ENCODE data around the gene EDAR.

The EDAR gene

DNA sequence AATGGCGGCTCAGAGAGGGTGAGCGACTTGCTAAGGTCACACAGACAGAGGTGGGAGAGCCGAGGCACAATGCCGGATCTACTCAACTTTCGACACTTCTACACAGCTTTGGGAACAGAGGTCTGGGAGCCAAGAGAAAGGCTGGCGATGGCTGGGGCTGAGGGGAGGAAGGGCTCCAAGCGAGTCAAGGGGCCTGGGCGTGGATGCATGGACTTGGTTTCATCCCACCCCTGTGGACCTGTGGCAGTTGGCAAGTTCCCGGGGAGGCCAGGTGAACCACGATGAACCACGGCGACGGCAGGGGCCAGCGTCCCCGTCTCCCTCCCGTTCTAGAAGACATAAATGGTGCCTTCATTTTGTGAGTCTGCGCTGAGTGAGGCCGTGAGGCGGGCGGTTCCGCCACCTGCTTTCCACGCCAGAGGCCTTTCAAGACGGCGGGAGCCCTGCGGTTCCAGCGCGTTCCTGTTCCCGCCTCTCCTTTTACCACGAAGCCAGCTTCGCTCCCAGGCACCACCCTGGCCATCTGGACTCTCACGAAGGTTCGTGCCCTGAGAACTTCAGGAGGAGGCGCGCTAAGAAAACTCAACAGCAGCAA lies 46.7 kb downstream of the EDAR start:
- DNase-seq (ENCODE audit: low read depth in 2 of 2, low spot score in 1 of 2): no peak

- no peak for DNase-seq (ENCODE audit: low read depth in 2 of 2, low spot score in 1 of 2)
Observed at GRCh38 chr2:108941767-108942166, 47.3 kb downstream of the EDAR start.

GRCh38 chr2:108941161-108941665 lies 47.8 kb downstream of the EDAR start:
- no peak for DNase-seq (ENCODE audit: low read depth in 2 of 2, low spot score in 1 of 2)

GRCh38 chr2:108940156-108940555 lies 48.9 kb downstream of the EDAR start:
- no peak for DNase-seq (ENCODE audit: low read depth in 2 of 2, low spot score in 1 of 2)

DNA sequence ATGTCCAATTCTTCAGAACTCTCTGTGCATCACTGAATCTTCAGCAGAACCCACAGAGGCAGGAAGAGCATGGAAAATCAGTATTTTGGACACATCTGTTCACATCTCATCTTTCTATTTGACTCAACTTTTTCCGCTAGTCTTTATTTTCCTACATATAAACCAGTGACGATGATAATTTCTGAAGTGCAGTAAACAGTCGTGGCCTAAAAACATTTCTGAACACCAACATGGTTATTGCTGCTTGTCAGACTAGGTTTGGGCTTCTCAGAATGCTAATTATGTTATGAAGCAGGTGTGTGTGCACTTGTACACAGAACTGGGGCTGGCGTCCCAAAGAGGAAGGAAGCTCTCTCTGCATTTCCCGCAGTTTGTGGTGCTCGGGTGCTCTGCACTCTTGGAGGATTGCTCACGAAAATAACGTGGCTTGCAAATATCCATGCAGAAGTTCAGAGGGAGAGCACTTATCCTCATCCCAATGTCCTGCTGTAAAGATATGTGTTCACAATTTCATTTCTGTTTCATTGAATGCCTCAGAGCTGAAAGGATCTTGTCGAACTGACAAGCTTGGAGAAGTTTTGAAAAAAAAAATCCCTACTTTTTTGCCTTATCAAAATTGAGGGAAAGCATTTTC lies 50.8 kb downstream of the EDAR start:
- DNase-seq (ENCODE audit: low read depth in 2 of 2, low spot score in 1 of 2): no peak

DNA sequence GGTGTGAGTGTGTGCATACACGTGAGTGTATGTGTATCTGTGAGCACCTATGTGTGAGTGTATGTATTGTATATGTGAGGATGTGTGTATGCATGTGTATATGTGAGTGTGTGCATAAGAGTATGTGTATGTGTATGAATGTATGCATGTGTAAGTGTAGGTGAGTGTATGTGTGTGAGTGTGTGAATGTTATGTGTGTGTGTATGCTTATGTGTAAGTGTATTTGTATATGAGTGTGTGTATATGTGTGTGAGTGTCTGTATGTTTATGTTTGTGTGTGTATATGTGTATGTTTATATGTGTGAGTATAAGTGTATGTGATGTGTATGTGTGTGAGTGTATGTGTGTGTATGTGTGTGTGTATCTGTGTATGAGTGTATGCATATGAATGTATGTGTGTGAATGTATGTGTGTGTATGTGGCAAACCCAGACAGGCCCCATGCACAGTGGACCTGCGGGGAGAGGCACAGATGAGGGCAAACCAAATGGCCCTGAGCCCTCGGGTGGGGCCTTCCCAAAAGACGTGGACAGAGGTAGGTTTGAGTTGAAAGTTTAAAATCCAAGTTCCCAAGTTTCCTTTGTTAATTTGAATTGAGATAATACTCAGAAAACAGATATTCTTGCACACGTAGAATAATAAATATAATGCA lies 51.5 kb downstream of the EDAR start:
- DNase-seq (ENCODE audit: low read depth in 2 of 2, low spot score in 1 of 2): no peak

DNA sequence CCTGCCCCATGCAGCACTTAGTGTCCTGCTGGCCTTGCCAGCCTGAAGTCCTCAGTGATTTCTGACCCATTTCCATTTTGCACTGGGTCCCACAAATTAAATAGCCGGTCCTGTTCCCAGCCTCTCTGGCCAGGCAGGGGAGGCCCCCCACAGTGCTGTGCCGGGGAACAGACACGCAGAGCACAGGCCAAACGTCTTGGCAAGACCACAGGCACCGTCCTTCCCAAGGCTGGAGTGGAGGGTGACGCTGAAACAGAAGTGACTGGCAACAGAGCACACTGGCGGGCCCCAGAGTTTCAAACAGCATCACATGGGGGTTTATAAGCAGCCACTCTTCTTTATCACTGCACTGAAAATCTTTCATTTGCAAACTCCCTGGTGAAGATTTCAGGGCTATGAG lies 52.2 kb downstream of the EDAR start:
- no peak for DNase-seq (ENCODE audit: low read depth in 2 of 2, low spot score in 1 of 2)

GRCh38 chr2:108936076-108936864 lies 52.8 kb downstream of the EDAR start:
- DNase-seq (ENCODE audit: low read depth in 2 of 2, low spot score in 1 of 2): no peak

DNA sequence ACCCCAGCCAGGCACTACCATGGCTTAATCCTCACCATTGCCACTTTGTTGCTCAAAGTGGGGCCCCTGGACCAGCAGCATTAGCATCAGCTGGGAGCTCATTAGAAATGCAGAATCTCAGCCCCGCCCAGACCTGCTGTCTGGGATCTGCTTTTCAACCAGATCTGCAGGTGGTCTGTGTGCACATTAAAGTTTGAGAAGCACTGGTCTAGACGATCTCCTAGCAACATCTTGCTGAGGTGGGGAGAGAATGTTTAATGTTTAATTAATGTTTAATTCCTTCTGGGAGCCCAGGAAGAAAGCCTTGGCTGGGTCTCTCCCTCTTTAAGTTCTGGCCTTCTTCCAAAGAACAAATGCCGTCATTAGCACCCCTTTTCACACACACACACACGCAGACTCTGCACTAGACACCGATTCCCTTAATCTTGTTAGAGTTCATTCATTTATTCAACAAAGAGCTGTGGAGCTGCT lies 53.7 kb downstream of the EDAR start:
- DNase-seq (ENCODE audit: low read depth in 2 of 2, low spot score in 1 of 2): no peak

DNA sequence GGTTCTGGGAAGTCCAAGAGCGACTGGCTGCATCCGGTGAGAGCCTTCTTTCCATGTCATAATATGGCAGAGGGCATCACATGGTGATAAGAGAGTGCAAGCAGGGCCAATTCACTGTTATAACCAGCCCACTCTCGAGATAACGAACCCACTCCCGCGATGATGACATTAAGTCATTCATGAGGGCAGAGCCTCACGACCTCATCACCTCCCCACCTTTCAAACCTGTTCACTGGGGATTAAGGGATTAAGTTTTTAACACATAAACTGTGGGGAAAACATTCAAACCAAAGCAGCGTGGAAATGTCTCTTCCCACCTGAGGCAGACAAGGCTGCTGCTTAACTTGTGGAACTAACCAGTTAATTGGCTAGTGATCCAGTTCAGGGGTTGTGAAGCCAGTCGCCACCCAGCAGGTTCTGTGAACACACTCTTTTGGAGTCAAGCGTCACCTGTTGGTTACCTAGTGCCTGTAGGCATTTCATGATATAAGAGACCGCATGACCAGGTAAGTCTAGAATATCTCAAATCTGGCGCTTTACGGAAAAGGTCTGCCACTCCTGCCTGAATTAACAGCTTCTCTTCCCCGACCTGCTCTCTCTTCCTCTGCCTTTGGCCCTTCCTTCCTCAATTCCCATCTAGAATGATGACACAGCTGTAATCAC lies 54.3 kb downstream of the EDAR start:
- DNase-seq (ENCODE audit: low read depth in 2 of 2, low spot score in 1 of 2): no peak

DNA sequence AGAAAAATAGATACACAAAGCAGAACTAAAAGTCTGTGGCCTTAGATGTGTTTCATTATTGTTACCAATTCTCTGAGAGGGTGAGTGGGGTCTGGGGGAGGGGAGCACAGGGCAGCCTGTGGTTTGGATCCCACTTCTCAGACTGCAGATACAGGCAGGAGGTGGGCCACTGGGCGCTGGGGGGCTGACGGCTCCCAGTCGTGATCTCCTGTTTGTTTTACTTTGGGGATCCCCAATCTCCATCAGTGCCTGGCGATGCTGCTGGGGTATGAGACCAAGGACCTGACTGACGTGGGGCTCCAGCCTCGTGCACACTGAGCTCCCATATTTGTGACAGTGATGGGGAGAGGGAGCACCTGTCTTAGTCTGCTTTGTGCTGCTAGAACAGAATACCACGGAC lies 54.9 kb downstream of the EDAR start:
- DNase-seq (ENCODE audit: low read depth in 2 of 2, low spot score in 1 of 2): no peak

- no peak for DNase-seq (ENCODE audit: low read depth in 2 of 2, low spot score in 1 of 2)
Observed at GRCh38 chr2:108933691-108934117, 55.3 kb downstream of the EDAR start.

- DNase-seq (ENCODE audit: low read depth in 2 of 2, low spot score in 1 of 2): no peak
Observed at GRCh38 chr2:108932736-108933332, 56.2 kb downstream of the EDAR start.

- DNase-seq (ENCODE audit: low read depth in 2 of 2, low spot score in 1 of 2): no peak
Observed at GRCh38 chr2:108931372-108931771, 57.6 kb downstream of the EDAR start.

DNA sequence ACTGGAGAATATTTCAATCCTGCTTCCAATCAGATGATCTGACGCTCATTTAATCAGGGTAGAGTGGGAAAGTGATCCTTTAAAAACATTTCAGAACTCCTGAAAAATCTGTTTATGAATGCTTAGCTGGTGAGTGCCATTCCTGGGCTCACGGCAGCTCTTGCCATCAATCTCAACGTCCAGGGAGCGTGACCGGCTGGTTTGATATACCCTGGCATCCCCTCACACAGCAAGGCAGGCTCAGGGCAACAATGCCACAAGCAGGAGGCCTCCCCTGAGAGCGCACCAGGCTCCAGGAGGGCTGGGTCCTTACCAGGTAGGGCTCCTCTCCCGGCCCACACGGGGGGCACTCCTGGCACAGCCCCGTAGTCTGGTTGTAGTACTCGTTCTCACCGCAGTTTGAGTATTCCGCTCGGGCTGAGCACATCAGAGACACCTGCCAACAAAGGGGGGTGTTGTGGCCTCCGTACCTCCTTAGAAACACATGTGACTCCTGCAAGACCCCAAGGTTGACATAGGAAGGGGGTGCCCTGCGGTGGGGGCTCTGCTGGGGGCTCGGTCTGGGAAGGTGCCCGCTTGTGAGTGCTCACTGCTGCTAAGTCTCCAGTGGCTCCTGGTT lies 59.1 kb downstream of the EDAR start:
- DNase-seq (ENCODE audit: low read depth in 2 of 2, low spot score in 1 of 2): no peak

- DNase-seq (ENCODE audit: low read depth in 2 of 2, low spot score in 1 of 2): no peak
Observed at GRCh38 chr2:108928660-108929377, 60.2 kb downstream of the EDAR start.

DNA sequence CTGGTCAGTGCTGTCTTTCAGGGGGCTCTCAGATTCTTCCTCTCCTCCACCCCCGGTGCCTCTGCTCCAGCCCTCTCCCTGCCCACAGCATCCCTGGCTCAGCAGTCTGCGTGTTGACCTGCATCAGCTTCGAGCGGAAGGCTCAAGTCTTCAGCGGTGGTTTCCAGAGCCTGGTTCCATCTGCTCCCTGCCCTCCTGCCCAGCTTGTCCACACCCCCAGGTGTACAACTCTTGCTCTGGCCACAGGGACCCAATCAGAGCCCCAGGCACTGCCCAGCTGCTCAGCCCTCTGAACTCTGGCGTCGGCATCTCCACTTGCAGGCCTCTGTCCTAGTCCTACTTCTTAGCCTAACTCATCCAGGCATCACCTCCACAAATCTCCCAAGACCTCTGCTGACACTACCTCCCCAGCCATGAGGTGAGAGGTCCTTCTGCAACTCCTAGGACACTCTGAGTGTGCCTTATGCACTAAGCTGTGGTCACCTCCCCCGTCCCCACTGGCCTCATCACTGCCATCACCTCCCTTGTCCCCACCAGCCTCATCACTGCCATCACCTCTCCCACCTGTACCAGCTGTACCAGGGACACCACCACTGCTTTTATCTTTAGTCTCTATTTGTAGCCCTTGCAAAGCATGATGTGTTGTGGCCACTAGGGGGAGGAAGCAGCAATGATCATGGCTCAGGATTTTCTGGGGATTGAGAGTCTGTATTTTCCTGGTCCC lies 60.9 kb downstream of the EDAR start:
- DNase-seq (ENCODE audit: low read depth in 2 of 2, low spot score in 1 of 2): no peak

- no peak for DNase-seq (ENCODE audit: low read depth in 2 of 2, low spot score in 1 of 2)
Observed at GRCh38 chr2:108927405-108927804, 61.6 kb downstream of the EDAR start.
